ENCODE data around the gene KRT3. TPM values are rescaled to one million over a fixed set of nuclear protein-coding genes. Genes with fewer than 3 reads are reported as not detected.

The KRT3 gene
- total and polyA plus RNA-seq, 9 of the 15 experiments (the other 6 are each of a cell fraction or from before 2014, with no cell fraction given) = not detected

DNA sequence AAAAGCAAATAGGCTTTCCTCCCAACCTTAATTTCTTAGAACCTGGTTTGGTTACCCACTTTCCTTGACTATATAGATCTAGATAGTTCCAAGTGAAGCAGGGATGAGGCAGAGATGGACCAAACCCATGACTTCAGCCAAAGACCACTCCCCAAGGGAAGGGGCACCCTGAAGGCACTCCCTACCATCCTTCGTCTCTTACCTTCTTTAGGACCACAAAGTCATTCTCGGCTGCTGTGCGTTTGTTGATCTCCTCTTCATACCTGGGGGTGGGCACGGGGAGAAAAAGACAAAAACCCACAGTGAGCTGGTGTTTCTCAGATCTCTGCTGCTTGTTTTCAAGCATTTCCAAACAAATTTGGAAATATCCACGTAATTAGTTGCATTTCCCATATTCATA lies 14.6 kb upstream of the KRT3 start:
- Histone ChIP-seq H3K9me3 (replicated peaks; ENCODE audit: control insufficient read depth, insufficient read depth, low read depth, low read length) (no peaks in the 10 kb centered on the region), H3K9ac (ENCODE audit: insufficient read depth in 1 of 2, low read depth in 2 of 2, low read length in 2 of 2) (no peak overlapping the region), H3K27me3 (ENCODE audit: control insufficient read depth in 2 of 2, insufficient read depth in 2 of 2, low read length in 2 of 2) (peaks cover 31 to 62% of the 10 kb centered on the region in 2 experiments), H3K36me3 (ENCODE audit: control insufficient read depth, insufficient read depth, low read length) (no peaks in the 10 kb centered on the region), H4K20me1 (replicated peaks; ENCODE audit: control insufficient read depth, insufficient read depth, low read length) (no peaks in the 10 kb centered on the region; the same call in none of the 2 replicates), H3K79me2 (ENCODE audit: control insufficient read depth, insufficient read depth, low read length) (no peaks in the 10 kb centered on the region), H3K27ac (ENCODE audit: extremely low read depth, low read depth, low read length) (no peak overlapping the region), H3K9me1 (ENCODE audit: control insufficient read depth, insufficient read depth, low read length) (peaks cover 2% of the 10 kb centered on the region), H3K4me2 (ENCODE audit: insufficient read depth, low read length) (no peak overlapping the region), H3K4me3 (no peak overlapping the region), H3K4me1 (replicated peaks in 1 of 2; ENCODE audit: control insufficient read depth in 2 of 2, insufficient read depth in 2 of 2, low read length in 2 of 2) (no peaks in the 10 kb centered on the region; a peak in 1 of 5 replicates), H2AFZ (ENCODE audit: low read depth, low read length) (no peak overlapping the region)
- ChIA-PET CTCF (ENCODE audit: low intra/inter-chr PET ratio) (no interaction called here), POLR2A (no interaction called here)
- FAIRE-seq (no peak), DNase-seq (ENCODE audit: extremely low read depth in 1 of 4, low spot score in 3 of 4) (no peak), ATAC-seq (no peak)
- 0% methylated on average over 5 of the region's 5 CpGs for WGBS (ENCODE audit: insufficient coverage, low coverage, missing lambda C conversion rate)
- TF ChIP-seq GMEB1 (CRISPR knock-in tag; IDR thresholded peaks at IDR 0.05) = no peak
- TF ChIP-seq NFXL1 (CRISPR knock-in tag; IDR thresholded peaks at IDR 0.05) = no peak
- TF ChIP-seq ZNF3 (CRISPR knock-in tag; IDR thresholded peaks at IDR 0.05) = no peak
- no peak for TF ChIP-seq TBL1XR1 (IDR thresholded peaks at IDR 0.05; ENCODE audit: low read length in 2 of 2)
- no peak for TF ChIP-seq POLR2AphosphoS2 (IDR thresholded peaks at IDR 0.05; ENCODE audit: low read length)
- TF ChIP-seq HNRNPH1 (optimal IDR thresholded peaks at IDR 0.05; ENCODE audit: low read depth, low read length) = no peak
- TF ChIP-seq MBD2 (IDR thresholded peaks at IDR 0.05; ENCODE audit: borderline replicate concordance, low read depth) = no peak
- no peak for TF ChIP-seq NCOR1 (IDR thresholded peaks at IDR 0.05)
- TF ChIP-seq ZBTB2 (IDR thresholded peaks at IDR 0.05) = no peak
- TF ChIP-seq ZBTB33 (CRISPR knock-in tag; IDR thresholded peaks at IDR 0.05) = no peak
- no peak for TF ChIP-seq PCBP2 (IDR thresholded peaks at IDR 0.05; ENCODE audit: low read depth, low read length, poor library complexity, severe bottlenecking)
- no peak for TF ChIP-seq GTF2B (IDR thresholded peaks at IDR 0.05; ENCODE audit: extremely low read depth, insufficient read length)
- TF ChIP-seq THRB (CRISPR knock-in tag; conservative IDR thresholded peaks at IDR 0.05) = no peak
- TF ChIP-seq GABPB2 (CRISPR knock-in tag; conservative IDR thresholded peaks at IDR 0.05) = no peak
- TF ChIP-seq NR1H2 (CRISPR knock-in tag; IDR thresholded peaks at IDR 0.05) = no peak
- intact Hi-C loops (cut with micrococcal nuclease) (no loop called here), in situ Hi-C loops (cut with MboI) (no loop called here)
- no TSS peak for BruUV-seq (replicated peaks)
